H1 (cell line): ENCODE measurements around the gene KLK6. TPM values are rescaled to one million over a fixed set of nuclear protein-coding genes. Genes with fewer than 3 reads are reported as not detected.

Experiments used
- CTCF ChIA-PET: fragments of 300-600 bp; sonication (Branson Sonifier 250); formaldehyde crosslinking; loops from one replicate; lab custom pipeline; 2021; ENCODE audit not compliant: partially characterized antibody; lab: Charles Lee
- POLR2A ChIA-PET: fragments of 300-600 bp; sonication (Branson Sonifier 250); formaldehyde crosslinking; loops from one replicate; lab custom pipeline; 2021; ENCODE audit warnings: inconsistent platforms; ENCODE audit not compliant: partially characterized antibody; lab: Charles Lee
- DNase-seq, 2 experiments: peaks; one replicate each; pipeline versions ENCODE4 v3.0.0 to v3.0.0-alpha.2; 2010 to 2022; ENCODE audit warnings: low spot score in 2 of 2, low read depth in 1 of 2, mixed read lengths in 1 of 2
- FAIRE-seq: peaks from 2 replicates; lab custom pipeline; 2011; peaks lifted over from hg19 to GRCh38; lab: Jason Lieb, UNC
- H2AFZ ChIP-seq: 2 replicates; pipeline ENCODE4 v1.8.1; 2012; ENCODE audit warnings: low read length, inconsistent platforms
- H2AK5ac ChIP-seq: 2 replicates; pipeline ENCODE4 v1.6.1; 2013; ENCODE audit warnings: low read depth, low read length
- H2BK120ac ChIP-seq: replicated peaks from 2 replicates; pipeline ENCODE3; 2013; ENCODE audit warnings: low read depth, low read length, inconsistent platforms
- H2BK12ac ChIP-seq: 2 replicates; pipeline ENCODE4 v1.6.1; 2013; ENCODE audit warnings: low read depth, low read length
- H2BK15ac ChIP-seq: 2 replicates; pipeline ENCODE4 v1.6.1; 2013; ENCODE audit warnings: low read length
- H2BK20ac ChIP-seq: 2 replicates; pipeline ENCODE4 v1.6.1; 2013; ENCODE audit warnings: low read length
- H2BK5ac ChIP-seq: 2 replicates; pipeline ENCODE4 v1.6.1; 2013; ENCODE audit warnings: low read depth, low read length
- H3K14ac ChIP-seq: 2 replicates; pipeline ENCODE4 v1.6.1; 2013; ENCODE audit warnings: inconsistent platforms; ENCODE audit not compliant: insufficient read length
- H3K18ac ChIP-seq: 2 replicates; pipeline ENCODE4 v1.6.1; 2013; ENCODE audit warnings: low read length; ENCODE audit errors: extremely low read depth
- H3K23ac ChIP-seq: 2 replicates; pipeline ENCODE4 v1.6.1; 2013; ENCODE audit warnings: inconsistent platforms; ENCODE audit not compliant: insufficient read length
- H3K23me2 ChIP-seq: 2 replicates; pipeline ENCODE4 v1.6.1; 2013; ENCODE audit warnings: low read depth, low read length
- H3K27ac ChIP-seq: 2 replicates; pipeline ENCODE4 v1.6.1; 2011; ENCODE audit warnings: low read depth, low read length, inconsistent platforms
- H3K27me3 ChIP-seq, 4 experiments: replicated peaks in 1 of 4; 1 replicate in 1 of 4; 2 replicates in 3 of 4; pipeline versions ENCODE4 v1.6.1 to v1.8.1; 2011 to 2013; ENCODE audit warnings: low read length in 3 of 4, mild to moderate bottlenecking in 3 of 4, inconsistent platforms in 2 of 4, mixed read lengths in 2 of 4, moderate library complexity in 1 of 4; ENCODE audit not compliant: control insufficient read depth in 3 of 4, insufficient read depth in 3 of 4; ENCODE audit errors: extremely low read depth in 1 of 4
- H3K36me3 ChIP-seq, 4 experiments: 2 replicates each; pipeline versions ENCODE4 v1.6.1 to v1.8.1; 2011 to 2013; ENCODE audit warnings: mild to moderate bottlenecking in 4 of 4, low read length in 3 of 4, moderate library complexity in 2 of 4, control low read depth in 1 of 4, inconsistent platforms in 1 of 4; ENCODE audit not compliant: insufficient read depth in 4 of 4, control insufficient read depth in 2 of 4
- H3K4ac ChIP-seq: replicated peaks from 2 replicates; pipeline ENCODE3; 2013; ENCODE audit warnings: low read length, low read depth, mixed read lengths, inconsistent platforms; ENCODE audit not compliant: insufficient read length
- H3K4me1 ChIP-seq, 4 experiments: replicated peaks in 1 of 4; 1 replicate in 1 of 4; 2 replicates in 3 of 4; pipeline versions ENCODE4 v1.6.1 to v1.8.1; 2011 to 2013; ENCODE audit warnings: low read length in 3 of 4, inconsistent platforms in 2 of 4, mixed read lengths in 1 of 4; ENCODE audit not compliant: insufficient read depth in 4 of 4, control insufficient read depth in 3 of 4
- H3K4me2 ChIP-seq, 2 experiments: 2 replicates each; pipeline versions ENCODE4 v1.6.1 to v1.8.1; 2011 to 2013; ENCODE audit warnings: low read depth in 2 of 2, low read length in 2 of 2, control low read depth in 1 of 2, inconsistent platforms in 1 of 2, mild to moderate bottlenecking in 1 of 2; ENCODE audit not compliant: insufficient read depth in 1 of 2
- H3K4me3 ChIP-seq, 4 experiments: fragments of 200-600, 300-600 bp in 1 of 4; sonication (generic), shearing (Covaris generic), sonication (Bioruptor Twin) in 1 of 4; 2 replicates each; pipeline versions ENCODE4 v1.5.1 to v1.8.1; 2011 to 2016; ENCODE audit warnings: low read length in 4 of 4, low read depth in 3 of 4, control low read depth in 2 of 4, inconsistent platforms in 2 of 4, mild to moderate bottlenecking in 2 of 4, mixed read lengths in 1 of 4, moderate library complexity in 1 of 4; ENCODE audit not compliant: insufficient read depth in 2 of 4; ENCODE audit errors: extremely low read depth in 1 of 4
- H3K56ac ChIP-seq: replicated peaks from 2 replicates; pipeline ENCODE3; 2013; ENCODE audit warnings: low read depth, mild to moderate bottlenecking, mixed read lengths, low read length, inconsistent platforms; ENCODE audit not compliant: insufficient read length
- H3K79me1 ChIP-seq: 2 replicates; pipeline ENCODE4 v1.6.1; 2013; ENCODE audit warnings: low read depth, low read length, control low read depth
- H3K79me2 ChIP-seq, 2 experiments: 2 replicates each; pipeline versions ENCODE4 v1.6.1 to v1.8.1; 2012 to 2013; ENCODE audit warnings: low read length in 2 of 2, mild to moderate bottlenecking in 2 of 2, inconsistent platforms in 1 of 2; ENCODE audit not compliant: insufficient read depth in 2 of 2, control insufficient read depth in 1 of 2
- H3K9ac ChIP-seq, 4 experiments: replicated peaks in 1 of 4; 1 replicate in 1 of 4; 2 replicates in 3 of 4; pipeline versions ENCODE4 v1.6.1 to v1.8.1; 2011 to 2013; ENCODE audit warnings: low read depth in 3 of 4, low read length in 3 of 4, control low read depth in 2 of 4, mild to moderate bottlenecking in 2 of 4, moderate library complexity in 2 of 4, inconsistent platforms in 1 of 4; ENCODE audit errors: extremely low read depth in 1 of 4
- H3K9me3 ChIP-seq, 2 experiments: 2 replicates each; pipeline versions ENCODE4 v1.6.1 to v1.8.1; 2012 to 2013; ENCODE audit warnings: mild to moderate bottlenecking in 2 of 2, moderate library complexity in 2 of 2, control low read depth in 1 of 2, inconsistent platforms in 1 of 2, low read depth in 1 of 2, low read length in 1 of 2, mixed read lengths in 1 of 2; ENCODE audit not compliant: insufficient read depth in 2 of 2
- H4K20me1 ChIP-seq, 2 experiments: replicated peaks in 1 of 2; 2 replicates each; pipeline versions ENCODE3 to v1.8.1; 2011 to 2013; ENCODE audit warnings: inconsistent platforms in 2 of 2, low read length in 2 of 2, mild to moderate bottlenecking in 1 of 2; ENCODE audit not compliant: insufficient read depth in 2 of 2, control insufficient read depth in 1 of 2
- H4K5ac ChIP-seq: 2 replicates; pipeline ENCODE4 v1.6.1; 2013; ENCODE audit warnings: low read length, low read depth, mixed read lengths, inconsistent platforms; ENCODE audit not compliant: insufficient read length
- H4K8ac ChIP-seq: 2 replicates; pipeline ENCODE4 v1.8.0; 2013; ENCODE audit warnings: mild to moderate bottlenecking, moderate library complexity, low read length, inconsistent platforms; ENCODE audit not compliant: insufficient read depth; ENCODE audit errors: extremely low read depth
- H4K91ac ChIP-seq: replicated peaks from 2 replicates; pipeline ENCODE3; 2013; ENCODE audit warnings: low read length, mixed read lengths, inconsistent platforms; ENCODE audit not compliant: insufficient read length
- GTF2F1 ChIP-seq: IDR thresholded peaks from 2 replicates; pipeline ENCODE4 v1.6.1; 2012; ENCODE audit warnings: low read depth, low read length, improper control_type of control experiment, borderline replicate concordance
- WGBS, 2 experiments: shearing (Covaris generic) in 1 of 2; methylation state at CpG; one replicate each; pipeline versions ENCODE4 v1.1.6 to v1.1.7; 2013 to 2015; ENCODE audit warnings: low lambda C conversion rate in 2 of 2, mixed read lengths in 2 of 2, inconsistent platforms in 1 of 2, low coverage in 1 of 2, missing lambda C conversion rate in 1 of 2; ENCODE audit not compliant: insufficient replicate concordance in 2 of 2, insufficient coverage in 1 of 2, insufficient read length in 1 of 2; ENCODE audit errors: extremely low coverage in 1 of 2, missing lambda C conversion rate in 1 of 2; 5-methylcytosine and 5-hydroxymethylcytosine counted together
- polyA plus RNA-seq, 7 experiments: library from polyadenylated mRNA; depleted of rRNA in 3 of 7; stranded (reverse) in 5 of 7; unstranded in 2 of 7; fragments of >200 nt in 5 of 7; fragments of 200-250 nt in 2 of 7; gene quantifications; 1 replicate in 5 of 7; 2 replicates in 1 of 7; 4 replicates in 1 of 7; pipeline versions ENCODE4 v1.2.1 to v1.2.3, GENCODE V29; 2011 to 2013; ENCODE audit warnings: missing spikeins in 2 of 7, mixed read lengths in 2 of 7
- total RNA-seq: library from RNA; stranded (reverse); fragmentation: NEBNext Ultra II Directional; extraction: Animal tissue kit (Norgen Biotek cat#: 25700); gene quantifications from 2 replicates; pipeline ENCODE4 v1.2.1, GENCODE V29; 2021
- TF ChIP-seq, protein P1 (sequence below): IDR thresholded peaks from 2 replicates; pipeline ENCODE4 v1.6.1; 2012; ENCODE audit warnings: inconsistent platforms

The KLK6 gene
- total and polyA plus RNA-seq, 2 of the 8 experiments (the other 6 are each of a cell fraction or from before 2014, with no cell fraction given) = 0.69 to 3.2 TPM

DNA sequence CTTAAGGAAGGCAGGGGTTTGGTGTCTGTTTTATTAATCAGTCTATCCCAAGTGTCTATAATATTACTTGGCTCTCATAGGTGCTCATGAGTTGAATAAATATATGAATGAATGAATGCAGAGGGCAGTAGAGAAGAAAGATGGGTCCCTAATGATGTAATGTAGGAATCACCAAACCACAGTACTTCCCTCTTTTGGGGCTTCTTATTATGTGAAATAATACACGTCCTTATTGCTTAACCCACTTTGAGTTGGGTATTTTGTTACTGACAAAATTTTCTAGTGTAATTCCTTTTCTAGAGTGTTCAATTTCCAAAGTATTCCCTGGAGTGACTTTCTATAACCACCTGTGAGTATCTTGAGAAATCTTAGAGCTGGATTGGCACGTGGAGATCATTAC lies 29.8 kb downstream of the KLK6 start:
- Histone ChIP-seq H3K9ac (no peak overlapping the region), H3K4me1 (no peaks in the 10 kb centered on the region), H3K4me3 (no peak overlapping the region), H2BK20ac (no peak overlapping the region), H3K14ac (no peak overlapping the region), H3K23me2 (no peaks in the 10 kb centered on the region), H2BK5ac (no peak overlapping the region), H2BK15ac (no peak overlapping the region), H3K4me2 (no peak overlapping the region), H2BK120ac (no peak overlapping the region), H2AFZ (no peak overlapping the region), H3K18ac (no peak overlapping the region), H2AK5ac (no peak overlapping the region), H3K36me3 (no peaks in the 10 kb centered on the region), H3K23ac (no peak overlapping the region), H3K9me3 (no peaks in the 10 kb centered on the region), H4K20me1 (no peaks in the 10 kb centered on the region), H3K27me3 (no peaks in the 10 kb centered on the region), H4K5ac (no peak overlapping the region), H2BK12ac (no peak overlapping the region), H4K91ac (no peak overlapping the region), H3K79me2 (no peaks in the 10 kb centered on the region), H4K8ac (no peak overlapping the region), H3K79me1 (no peaks in the 10 kb centered on the region), H3K4ac (no peak overlapping the region), H3K56ac (no peak overlapping the region), H3K27ac (no peak overlapping the region)
- CTCF ChIA-PET = interaction anchor here (0.6 to 2.0 kb wide), 5 partner anchors 9 to 157 kb away, joined by 3 to 5 read pairs (median 3); no protein-coding TSS in a partner anchor
- FAIRE-seq (no peak), DNase-seq (no peak)
- 79% methylated on average over 2 of the region's 2 CpGs; no CpG with 5 or more reads in 1 of the 2 experiments for WGBS, 2 experiments
- POLR2A ChIA-PET = no interaction called here
- TF ChIP-seq, protein P1, sequence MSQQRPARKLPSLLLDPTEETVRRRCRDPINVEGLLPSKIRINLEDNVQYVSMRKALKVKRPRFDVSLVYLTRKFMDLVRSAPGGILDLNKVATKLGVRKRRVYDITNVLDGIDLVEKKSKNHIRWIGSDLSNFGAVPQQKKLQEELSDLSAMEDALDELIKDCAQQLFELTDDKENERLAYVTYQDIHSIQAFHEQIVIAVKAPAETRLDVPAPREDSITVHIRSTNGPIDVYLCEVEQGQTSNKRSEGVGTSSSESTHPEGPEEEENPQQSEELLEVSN = no peak
- no peak for TF ChIP-seq GTF2F1
